ENCODE measurements around the gene CDH23.

GRCh38 chr10:71817831-71818655 is 421.3 kb downstream of the CDH23 start:
- TF ChIP-seq CTCF (IDR thresholded peaks at IDR 0.05) (no peak), EZH2 (IDR thresholded peaks at IDR 0.05; ENCODE audit: borderline replicate concordance, insufficient read depth, low read depth, low read length, poor library complexity, severe bottlenecking) (no peak)
